Neural cell (in vitro differentiated cells): Measurements from ENCODE around the gene TM9SF2.

ENCODE experiments used
- EP300 ChIP-seq: fragments of 450-650 bp; conservative IDR thresholded peaks from 2 replicates; pipeline ENCODE4 v1.6.1; 2014; ENCODE audit warnings: antibody characterized with exemption, mild to moderate bottlenecking, moderate library complexity; ENCODE audit not compliant: poor library complexity, severe bottlenecking
- EZH2 ChIP-seq: fragments of 200-600, 300-800 bp; shearing (Covaris generic), sonication (generic); IDR thresholded peaks from 2 replicates; pipeline ENCODE4 v1.6.1; 2014; ENCODE audit warnings: antibody characterized with exemption, low read length, borderline replicate concordance, mild to moderate bottlenecking; ENCODE audit not compliant: insufficient read depth, poor library complexity, severe bottlenecking
- POLR2AphosphoS5 ChIP-seq: IDR thresholded peaks from 2 replicates; pipeline ENCODE4 v1.6.1; 2012
- RAD21 ChIP-seq: fragments of 450-650 bp; conservative IDR thresholded peaks from 2 replicates; pipeline ENCODE4 v1.6.1; 2014; ENCODE audit warnings: antibody characterized with exemption, mild to moderate bottlenecking, moderate library complexity
- TAF1 ChIP-seq: IDR thresholded peaks from 2 replicates; pipeline ENCODE4 v1.6.1; 2012; ENCODE audit warnings: low read depth
- TF ChIP-seq, protein P1 (sequence below): fragments of 450-650 bp; IDR thresholded peaks from 2 replicates; pipeline ENCODE4 v1.5.1; 2014; ENCODE audit warnings: antibody characterized with exemption, mild to moderate bottlenecking, moderate library complexity; ENCODE audit not compliant: poor library complexity, severe bottlenecking
- TF ChIP-seq, protein P2 (sequence below): IDR thresholded peaks from 2 replicates; pipeline ENCODE4 v1.6.1; 2012; ENCODE audit warnings: borderline replicate concordance

DNA sequence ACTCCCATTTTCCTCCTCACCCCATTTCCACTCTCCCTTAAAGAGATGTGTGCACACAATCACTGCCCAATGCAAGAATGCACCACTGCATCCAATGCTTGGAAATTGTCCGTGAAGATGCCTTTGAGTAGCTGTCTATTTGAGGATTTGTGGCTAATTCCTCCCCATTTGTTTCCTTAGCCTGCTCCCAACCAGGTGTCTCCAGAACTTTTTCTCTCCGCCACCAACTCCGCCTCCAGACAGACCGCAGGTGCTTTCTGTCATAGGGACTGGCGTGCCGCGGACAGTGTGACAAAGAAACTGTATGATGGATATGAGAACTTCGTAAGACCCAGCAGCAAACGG lies 461 bp upstream of the TM9SF2 start:
- TF ChIP-seq, protein P1, sequence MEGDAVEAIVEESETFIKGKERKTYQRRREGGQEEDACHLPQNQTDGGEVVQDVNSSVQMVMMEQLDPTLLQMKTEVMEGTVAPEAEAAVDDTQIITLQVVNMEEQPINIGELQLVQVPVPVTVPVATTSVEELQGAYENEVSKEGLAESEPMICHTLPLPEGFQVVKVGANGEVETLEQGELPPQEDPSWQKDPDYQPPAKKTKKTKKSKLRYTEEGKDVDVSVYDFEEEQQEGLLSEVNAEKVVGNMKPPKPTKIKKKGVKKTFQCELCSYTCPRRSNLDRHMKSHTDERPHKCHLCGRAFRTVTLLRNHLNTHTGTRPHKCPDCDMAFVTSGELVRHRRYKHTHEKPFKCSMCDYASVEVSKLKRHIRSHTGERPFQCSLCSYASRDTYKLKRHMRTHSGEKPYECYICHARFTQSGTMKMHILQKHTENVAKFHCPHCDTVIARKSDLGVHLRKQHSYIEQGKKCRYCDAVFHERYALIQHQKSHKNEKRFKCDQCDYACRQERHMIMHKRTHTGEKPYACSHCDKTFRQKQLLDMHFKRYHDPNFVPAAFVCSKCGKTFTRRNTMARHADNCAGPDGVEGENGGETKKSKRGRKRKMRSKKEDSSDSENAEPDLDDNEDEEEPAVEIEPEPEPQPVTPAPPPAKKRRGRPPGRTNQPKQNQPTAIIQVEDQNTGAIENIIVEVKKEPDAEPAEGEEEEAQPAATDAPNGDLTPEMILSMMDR: no peak
- TF ChIP-seq POLR2AphosphoS5: no peak
- TF ChIP-seq, protein P2, sequence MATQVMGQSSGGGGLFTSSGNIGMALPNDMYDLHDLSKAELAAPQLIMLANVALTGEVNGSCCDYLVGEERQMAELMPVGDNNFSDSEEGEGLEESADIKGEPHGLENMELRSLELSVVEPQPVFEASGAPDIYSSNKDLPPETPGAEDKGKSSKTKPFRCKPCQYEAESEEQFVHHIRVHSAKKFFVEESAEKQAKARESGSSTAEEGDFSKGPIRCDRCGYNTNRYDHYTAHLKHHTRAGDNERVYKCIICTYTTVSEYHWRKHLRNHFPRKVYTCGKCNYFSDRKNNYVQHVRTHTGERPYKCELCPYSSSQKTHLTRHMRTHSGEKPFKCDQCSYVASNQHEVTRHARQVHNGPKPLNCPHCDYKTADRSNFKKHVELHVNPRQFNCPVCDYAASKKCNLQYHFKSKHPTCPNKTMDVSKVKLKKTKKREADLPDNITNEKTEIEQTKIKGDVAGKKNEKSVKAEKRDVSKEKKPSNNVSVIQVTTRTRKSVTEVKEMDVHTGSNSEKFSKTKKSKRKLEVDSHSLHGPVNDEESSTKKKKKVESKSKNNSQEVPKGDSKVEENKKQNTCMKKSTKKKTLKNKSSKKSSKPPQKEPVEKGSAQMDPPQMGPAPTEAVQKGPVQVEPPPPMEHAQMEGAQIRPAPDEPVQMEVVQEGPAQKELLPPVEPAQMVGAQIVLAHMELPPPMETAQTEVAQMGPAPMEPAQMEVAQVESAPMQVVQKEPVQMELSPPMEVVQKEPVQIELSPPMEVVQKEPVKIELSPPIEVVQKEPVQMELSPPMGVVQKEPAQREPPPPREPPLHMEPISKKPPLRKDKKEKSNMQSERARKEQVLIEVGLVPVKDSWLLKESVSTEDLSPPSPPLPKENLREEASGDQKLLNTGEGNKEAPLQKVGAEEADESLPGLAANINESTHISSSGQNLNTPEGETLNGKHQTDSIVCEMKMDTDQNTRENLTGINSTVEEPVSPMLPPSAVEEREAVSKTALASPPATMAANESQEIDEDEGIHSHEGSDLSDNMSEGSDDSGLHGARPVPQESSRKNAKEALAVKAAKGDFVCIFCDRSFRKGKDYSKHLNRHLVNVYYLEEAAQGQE: no peak
- TF ChIP-seq EZH2: no peak
- TF ChIP-seq TAF1: no peak
- no peak for TF ChIP-seq EP300
- no peak for TF ChIP-seq RAD21
